Measurements from ENCODE around the gene GAK. TPM values are rescaled to one million over a fixed set of nuclear protein-coding genes. Genes with fewer than 3 reads are reported as not detected.

GAK gene
- total RNA-seq, 1 experiment from 2014 or later, result 86.6 TPM

DNA sequence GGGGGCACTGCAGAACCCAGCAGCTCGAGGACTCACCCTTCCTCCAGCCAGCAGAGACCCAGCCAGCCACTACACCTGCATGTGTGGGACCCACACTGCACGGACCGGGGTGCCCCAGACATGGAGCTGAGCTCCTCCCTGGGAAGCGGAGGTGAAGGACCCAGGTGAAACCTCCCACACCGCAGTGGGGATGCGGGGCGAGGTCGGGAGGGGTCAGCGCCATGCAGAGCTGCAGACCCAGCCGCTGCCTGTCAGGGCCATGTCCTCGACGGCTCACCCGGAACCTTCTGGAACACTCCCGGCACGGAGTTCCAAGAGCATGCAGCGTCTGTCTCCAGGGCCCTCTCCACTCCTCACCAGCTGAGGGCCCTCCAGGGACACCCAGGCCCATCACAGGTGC, 42.6 kb downstream of the GAK start:
- DNase-seq (ENCODE audit: low read depth, low spot score), result no peak
- ChIA-PET POLR2A (no interaction called here), CTCF (no interaction called here)
- Histone ChIP-seq H3K27ac (ENCODE audit: low read length) (no peak overlapping the region), H3K27me3 (ENCODE audit: control insufficient read depth, insufficient read depth, low read length) (no peaks in the 10 kb centered on the region), H3K36me3 (ENCODE audit: control insufficient read depth, insufficient read depth, low read length) (no peaks in the 10 kb centered on the region), H3K4me3 (ENCODE audit: low read depth in 2 of 2, low read length in 2 of 2) (no peak overlapping the region), H3K4me1 (ENCODE audit: control insufficient read depth, insufficient read depth, low read length) (no peaks in the 10 kb centered on the region), H3K9me3 (ENCODE audit: control insufficient read depth, insufficient read depth, low read depth, low read length) (no peaks in the 10 kb centered on the region)
- in situ Hi-C loops (cut with HindIII; ENCODE audit: low pct_unique_long_range_greater_than_20kb, low sequenced_read_pairs) (no loop called here), intact Hi-C loops (cut with micrococcal nuclease; ENCODE audit: unreplicated experiment) (no loop called here)
- TF ChIP-seq TCF7L2 (IDR thresholded peaks at IDR 0.05; ENCODE audit: low read depth, low read length) (no peak), CTCF (IDR thresholded peaks at IDR 0.05) (no peak), POLR2AphosphoS5 (IDR thresholded peaks at IDR 0.05; ENCODE audit: low read depth, low read length) (no peak), REST (IDR thresholded peaks at IDR 0.05; ENCODE audit: insufficient read depth in 1 of 2, low read depth in 2 of 2, low read length in 1 of 2) (no peak), SIN3A (IDR thresholded peaks at IDR 0.05; ENCODE audit: borderline replicate concordance, insufficient read depth, low read depth, low read length) (no peak)
- BruUV-seq (replicated peaks), result no TSS peak
- ATAC-seq, result no peak

DNA sequence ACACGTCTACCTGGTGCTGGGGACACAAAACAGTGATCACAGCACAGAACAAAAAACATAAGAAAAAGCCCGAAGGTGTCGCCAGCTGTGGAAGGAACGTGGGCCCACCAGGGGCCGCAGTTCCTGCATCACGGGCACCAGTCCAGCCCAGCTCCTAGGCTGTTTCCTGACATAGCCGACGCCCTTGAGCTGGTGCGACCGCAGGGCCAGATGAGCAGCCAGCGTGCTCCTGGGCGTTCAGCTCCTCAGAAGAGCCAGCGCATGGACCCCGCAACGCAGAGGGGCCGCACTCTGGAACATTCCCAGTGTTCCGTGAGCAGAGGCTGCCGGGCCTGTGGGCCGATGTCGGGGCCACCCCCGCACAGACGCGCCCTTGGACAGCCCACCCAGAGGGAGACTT, 44.1 kb downstream of the GAK start:
- Histone ChIP-seq H3K36me3 (ENCODE audit: control insufficient read depth, insufficient read depth, low read length) (no peaks in the 10 kb centered on the region), H3K9me3 (ENCODE audit: control insufficient read depth, insufficient read depth, low read depth, low read length) (no peaks in the 10 kb centered on the region), H3K4me3 (ENCODE audit: low read depth in 2 of 2, low read length in 2 of 2) (no peak overlapping the region), H3K27ac (ENCODE audit: low read length) (no peak overlapping the region), H3K4me1 (ENCODE audit: control insufficient read depth, insufficient read depth, low read length) (no peaks in the 10 kb centered on the region), H3K27me3 (ENCODE audit: control insufficient read depth, insufficient read depth, low read length) (no peaks in the 10 kb centered on the region)
- TF ChIP-seq REST (IDR thresholded peaks at IDR 0.05; ENCODE audit: insufficient read depth in 1 of 2, low read depth in 2 of 2, low read length in 1 of 2) (no peak), SIN3A (IDR thresholded peaks at IDR 0.05; ENCODE audit: borderline replicate concordance, insufficient read depth, low read depth, low read length) (no peak), TCF7L2 (IDR thresholded peaks at IDR 0.05; ENCODE audit: low read depth, low read length) (no peak), CTCF (IDR thresholded peaks at IDR 0.05) (no peak), POLR2AphosphoS5 (IDR thresholded peaks at IDR 0.05; ENCODE audit: low read depth, low read length) (no peak)
- DNase-seq (ENCODE audit: low read depth, low spot score) (no peak), ATAC-seq (no peak)
- intact Hi-C loops (cut with micrococcal nuclease; ENCODE audit: unreplicated experiment), result no loop called here
- ChIA-PET CTCF (interaction anchor here (0.5 kb wide), 1 partner anchor 434 kb away, joined by 4 read pairs; no protein-coding TSS in a partner anchor), POLR2A (no interaction called here)
- in situ Hi-C loops (cut with HindIII; ENCODE audit: low pct_unique_long_range_greater_than_20kb, low sequenced_read_pairs), result no loop called here
- BruUV-seq (replicated peaks), result no TSS peak

Measured in Panc1 (cell line).